Stimulated activated CD8-positive, alpha-beta memory T cell treated with anti-CD3 and anti-CD28 coated beads, Interleukin-4, amount 100 ng/mL, for 24 hours (primary cell): ENCODE data around the gene NEUROD4.

Experiments used
- DNase-seq: peaks from one replicate; pipeline ENCODE4 v3.0.0-alpha.2; 2020; ENCODE audit warnings: low read depth

NEUROD4 gene

DNA sequence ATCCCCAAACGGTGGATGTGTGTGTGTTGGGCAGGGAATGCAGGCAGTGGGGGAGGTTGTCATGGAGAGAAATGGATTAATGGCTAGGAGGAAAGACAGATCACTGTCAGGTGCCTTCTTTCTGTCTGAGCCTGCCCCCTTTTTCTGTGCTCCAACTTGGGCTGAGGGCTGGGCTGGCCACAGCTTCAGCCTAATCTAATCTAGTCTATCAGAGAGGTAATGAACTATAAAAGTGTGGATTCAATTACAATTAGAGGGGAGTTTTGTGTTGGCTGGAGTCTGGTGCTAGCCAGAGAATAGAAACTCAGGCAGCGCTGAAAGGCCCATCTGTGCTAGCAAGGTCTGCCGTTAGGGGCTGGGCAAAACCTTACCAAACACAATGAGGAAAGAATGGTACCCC lies 41.2 kb downstream of the NEUROD4 start:
- no peak for DNase-seq

- no peak for DNase-seq
These were observed 43.5 kb downstream of the NEUROD4 start for GRCh38 chr12:55063291-55063690.

DNA sequence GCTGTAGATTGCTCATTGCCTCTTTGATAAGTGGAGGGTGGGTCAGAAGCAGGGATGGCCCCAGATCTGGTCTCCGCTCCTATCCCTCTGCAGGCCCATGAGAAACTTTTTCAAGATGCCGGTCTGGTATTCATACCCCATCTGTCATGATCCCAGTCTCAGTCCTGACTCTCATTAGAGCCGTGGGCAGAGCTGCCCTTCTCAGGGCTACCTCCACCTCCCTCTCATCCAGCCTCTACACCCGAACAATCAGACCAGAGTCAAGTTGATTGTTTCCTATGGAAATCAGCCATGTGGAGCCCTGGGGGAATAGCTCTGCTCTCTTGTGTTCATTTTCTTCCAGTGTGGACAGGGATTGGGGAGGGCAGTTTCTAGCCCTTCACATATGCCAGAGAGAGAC lies 45.8 kb downstream of the NEUROD4 start:
- no peak for DNase-seq

GRCh38 chr12:55067701-55068100 lies 47.9 kb downstream of the NEUROD4 start:
- no peak for DNase-seq

- DNase-seq, result no peak
These were observed 48.7 kb downstream of the NEUROD4 start for GRCh38 chr12:55068416-55069010.

DNA sequence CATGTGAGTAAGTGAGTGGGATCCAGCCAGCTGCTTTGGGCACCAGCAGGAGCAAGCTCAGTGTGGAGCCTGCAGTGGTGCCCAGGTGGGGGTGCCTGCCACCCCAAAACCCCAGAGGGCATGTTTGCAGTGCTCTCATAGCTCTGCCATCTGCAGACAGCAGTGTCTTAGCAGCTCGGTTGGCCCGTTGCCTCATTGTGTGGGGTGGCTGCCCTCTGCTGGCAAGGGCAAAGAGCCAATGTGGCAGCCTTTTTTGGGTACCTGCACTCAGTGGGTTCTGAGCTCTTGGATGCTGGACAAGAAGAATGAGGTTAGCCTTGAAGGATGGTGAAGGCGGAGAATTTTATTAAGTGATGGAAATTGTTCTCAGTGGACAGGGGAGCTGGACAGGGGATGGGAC lies 52.3 kb downstream of the NEUROD4 start:
- DNase-seq, result peak; percentile 55

DNA sequence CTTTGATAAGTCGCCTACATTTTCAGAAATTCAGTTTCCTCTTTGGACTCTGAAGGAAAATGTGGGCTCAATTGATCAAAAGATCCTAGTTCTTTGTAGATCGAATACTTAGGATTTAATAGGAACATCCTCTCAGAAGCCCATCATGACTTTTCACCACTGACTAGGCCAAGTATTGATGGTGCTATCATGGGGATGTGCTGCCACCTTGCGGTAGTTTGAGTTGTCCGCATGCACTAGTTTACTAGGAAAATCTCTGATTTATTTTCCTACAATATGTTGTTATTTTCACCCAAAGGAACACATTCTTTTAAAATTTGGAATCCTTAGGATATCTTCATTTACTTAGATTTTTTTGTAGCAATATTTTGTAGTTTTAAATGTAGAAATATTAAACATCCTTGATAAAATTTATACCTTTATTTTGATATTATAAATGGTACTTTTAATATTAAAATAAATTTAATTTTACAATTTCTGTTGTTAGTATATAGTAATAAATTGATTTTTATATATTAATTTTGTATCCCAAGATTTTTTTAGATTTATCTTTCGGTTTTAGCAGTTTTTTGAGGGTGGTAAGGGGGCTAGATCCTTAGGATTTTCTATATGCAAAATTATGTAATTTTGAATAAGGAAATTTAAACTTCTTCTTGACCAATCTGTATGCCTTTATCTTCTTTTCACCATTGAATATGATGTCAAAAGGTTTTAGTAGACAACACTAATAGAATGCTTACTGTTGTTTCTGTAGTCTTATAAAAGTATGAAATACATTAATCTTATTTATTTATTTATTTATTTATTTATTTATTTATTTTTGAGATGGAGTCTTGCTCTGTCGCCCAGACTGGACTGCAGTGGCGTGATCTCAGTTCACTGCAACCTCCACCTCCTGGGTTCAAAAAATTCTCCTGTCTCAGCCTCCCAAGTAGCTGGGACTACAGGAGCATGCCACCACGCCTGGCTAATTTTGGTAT lies 53.6 kb downstream of the NEUROD4 start:
- peak; percentile 59 for DNase-seq

DNA sequence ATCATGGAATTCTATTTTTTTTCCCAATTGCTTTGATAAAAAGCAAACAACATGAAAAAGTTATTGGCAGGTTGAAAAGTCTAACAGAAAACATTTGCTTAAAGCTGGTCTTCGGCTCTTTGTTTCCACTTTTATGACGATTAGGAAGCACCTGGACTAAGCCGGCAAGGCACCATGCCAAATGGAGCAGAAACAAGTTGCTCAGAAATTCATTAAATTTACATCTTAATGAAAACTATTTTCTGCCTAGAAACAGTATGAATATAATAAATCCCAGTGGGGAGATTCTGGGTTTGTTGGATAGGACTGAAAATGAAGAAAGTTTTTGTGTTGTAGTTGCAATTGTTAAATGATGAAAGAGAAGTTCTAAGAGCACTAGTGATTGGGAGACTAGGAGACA lies 55.0 kb downstream of the NEUROD4 start:
- no peak for DNase-seq
